NCI-H748 treated with DMSO at 0.1 percent for 48 hours (cell line): Measurements from ENCODE around the gene RNASE7.

Experiments used
- DNase-seq: peaks from one replicate; lab custom pipeline; 2025; lab: John Stamatoyannopoulos, UW

RNASE7 gene

DNA sequence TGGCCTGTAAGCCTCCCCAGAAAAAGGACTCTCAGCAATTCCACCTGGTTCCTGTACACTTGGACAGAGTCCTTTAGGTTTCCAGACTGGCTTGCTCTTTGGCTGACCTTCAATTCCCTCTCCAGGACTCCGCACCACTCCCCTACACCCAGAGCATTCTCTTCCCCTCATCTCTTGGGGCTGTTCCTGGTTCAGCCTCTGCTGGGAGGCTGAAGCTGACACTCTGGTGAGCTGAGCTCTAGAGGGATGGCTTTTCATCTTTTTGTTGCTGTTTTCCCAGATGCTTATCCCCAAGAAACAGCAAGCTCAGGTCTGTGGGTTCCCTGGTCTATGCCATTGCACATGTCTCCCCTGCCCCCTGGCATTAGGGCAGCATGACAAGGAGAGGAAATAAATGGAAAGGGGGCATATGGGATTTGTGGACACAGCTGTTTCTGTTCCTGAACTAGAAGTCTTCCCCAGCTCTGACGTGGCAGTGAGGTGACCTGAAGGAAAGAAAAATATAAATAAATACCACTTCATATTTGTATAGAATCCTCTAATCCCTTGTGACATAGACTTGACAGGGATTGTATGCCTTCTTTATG is 1.3 kb downstream of the RNASE7 start:
- DNase-seq = no peak

DNA sequence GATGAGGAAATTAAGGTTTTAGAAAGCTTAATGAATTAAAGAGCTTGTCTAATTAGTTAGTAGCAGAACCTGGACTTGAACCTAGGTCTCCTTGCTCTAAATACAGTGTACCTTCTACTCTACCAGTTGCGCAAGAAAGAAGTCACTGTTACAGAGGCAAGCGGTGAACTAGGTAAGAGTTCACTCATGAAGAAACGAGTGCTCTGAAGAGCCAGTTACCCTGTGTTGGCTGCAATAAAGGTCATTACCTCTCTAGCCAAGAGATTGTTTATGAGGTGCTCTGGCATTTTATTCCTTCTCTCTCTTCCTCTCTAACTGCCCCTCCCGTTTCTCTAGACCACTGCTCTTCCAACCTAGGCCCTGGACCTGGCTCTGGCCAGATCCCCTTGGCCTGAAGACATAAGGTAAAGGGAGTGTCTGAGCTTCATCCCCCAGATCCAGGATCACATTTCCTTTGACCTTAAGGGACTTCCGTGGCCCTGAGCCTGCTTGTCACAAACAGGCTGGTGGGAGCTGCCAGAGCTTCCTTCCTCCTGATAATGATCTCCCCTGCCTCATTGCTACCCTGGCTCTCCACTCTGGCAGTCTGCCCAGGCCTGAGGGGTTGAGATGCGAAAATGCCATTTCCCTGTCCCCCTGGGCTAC is 1.9 kb downstream of the RNASE7 start:
- no peak for DNase-seq

- no peak for DNase-seq
Measured at GRCh38 chr14:21047378-21047781, 5.2 kb downstream of the RNASE7 start.

GRCh38 chr14:21048638-21049037 is 6.5 kb downstream of the RNASE7 start:
- no peak for DNase-seq

- no peak for DNase-seq
Measured at GRCh38 chr14:21049271-21049673, 7.1 kb downstream of the RNASE7 start.

DNA sequence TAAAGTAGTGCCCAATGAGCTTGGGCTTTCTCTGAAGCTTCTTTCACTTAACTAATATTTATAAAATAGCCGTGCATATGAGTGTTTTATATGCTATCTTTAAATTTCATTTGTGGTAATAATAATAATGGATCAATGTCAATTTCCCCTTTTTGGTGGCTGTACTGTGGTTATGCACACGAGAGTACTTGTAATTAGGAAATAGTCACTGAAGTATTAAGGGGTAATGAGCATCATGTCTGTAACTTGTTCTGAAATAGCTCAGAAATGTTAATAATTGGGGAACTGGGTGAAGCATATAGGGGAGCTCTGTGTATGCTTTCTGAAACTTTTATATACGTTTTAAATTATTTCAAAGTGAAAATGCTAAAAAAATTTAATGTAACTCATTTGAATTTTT is 8.4 kb downstream of the RNASE7 start:
- no peak for DNase-seq

DNA sequence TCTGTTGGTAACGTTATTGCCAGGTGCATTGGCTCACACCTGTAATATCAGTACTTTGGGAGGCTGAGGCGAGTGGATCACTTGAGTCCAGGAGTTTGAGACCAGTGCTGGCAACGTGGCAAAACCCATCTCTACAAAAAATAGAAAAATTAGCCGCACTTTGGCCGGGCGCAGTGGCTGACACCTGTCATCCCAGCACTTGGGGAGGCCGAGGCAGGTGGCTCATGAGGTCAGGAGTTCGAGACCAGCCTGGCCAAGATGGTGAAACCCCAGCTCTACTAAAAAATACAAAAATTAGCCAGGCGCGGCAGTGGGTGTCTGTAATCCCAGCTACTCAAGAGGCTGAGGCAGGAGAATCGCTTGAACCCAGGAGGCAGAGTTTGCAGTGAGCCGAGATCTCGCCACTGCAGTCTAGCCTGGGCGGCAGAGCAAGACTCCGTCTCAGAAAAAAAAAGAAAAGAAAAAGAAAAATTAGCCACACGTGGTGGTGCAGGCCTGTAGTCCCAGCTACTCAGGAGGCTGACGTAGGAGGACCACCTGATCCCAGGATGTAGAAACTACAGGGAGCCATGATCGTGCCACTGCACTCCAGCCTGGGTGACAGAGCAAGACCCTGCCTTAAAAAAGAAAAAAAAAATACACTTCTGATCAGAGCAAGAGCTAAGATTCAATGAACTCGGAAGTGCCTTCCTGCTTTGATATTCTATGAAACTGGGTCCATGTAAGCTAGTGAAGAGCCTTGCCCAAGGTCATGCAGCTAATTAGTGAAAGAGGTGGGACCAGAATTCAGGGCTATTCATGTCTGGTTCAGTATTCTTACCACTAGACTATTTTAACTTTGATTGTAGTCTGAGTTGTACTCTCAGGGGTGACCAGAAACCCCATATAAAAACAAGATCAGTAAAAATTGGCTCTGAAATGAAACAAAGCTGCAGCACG is 11.3 kb downstream of the RNASE7 start:
- DNase-seq = no peak

DNA sequence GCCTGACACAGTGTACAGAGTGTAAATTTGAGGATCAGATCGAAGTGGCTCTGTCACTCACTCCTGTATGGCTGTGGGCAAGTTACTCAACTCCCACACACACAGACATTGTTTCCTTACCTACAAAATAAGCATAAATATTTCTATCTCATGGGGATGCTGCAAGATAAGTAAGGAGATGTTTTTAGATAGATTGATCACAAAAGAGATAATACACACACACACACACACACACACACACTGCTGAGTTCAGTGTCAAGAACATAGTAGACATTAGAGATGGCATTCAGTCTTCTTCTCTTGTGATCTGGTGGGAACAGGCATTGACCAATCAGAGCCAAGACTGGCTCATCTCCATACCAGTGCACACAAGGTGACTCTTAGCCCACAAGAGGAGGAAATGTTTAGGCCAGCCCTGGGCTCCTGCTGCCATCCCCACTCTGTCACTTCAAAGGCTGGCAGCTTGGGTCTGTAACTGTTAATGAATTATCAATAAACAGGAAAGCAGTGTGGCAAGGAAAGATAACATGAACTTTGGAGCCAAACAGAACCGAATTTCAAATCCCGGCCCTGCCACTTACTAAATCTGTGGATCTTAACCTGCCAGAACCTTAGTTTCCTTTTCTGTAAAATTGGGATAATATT is 12.1 kb downstream of the RNASE7 start:
- no peak for DNase-seq

- DNase-seq = no peak
Measured at GRCh38 chr14:21054768-21055145, 12.6 kb downstream of the RNASE7 start.

DNA sequence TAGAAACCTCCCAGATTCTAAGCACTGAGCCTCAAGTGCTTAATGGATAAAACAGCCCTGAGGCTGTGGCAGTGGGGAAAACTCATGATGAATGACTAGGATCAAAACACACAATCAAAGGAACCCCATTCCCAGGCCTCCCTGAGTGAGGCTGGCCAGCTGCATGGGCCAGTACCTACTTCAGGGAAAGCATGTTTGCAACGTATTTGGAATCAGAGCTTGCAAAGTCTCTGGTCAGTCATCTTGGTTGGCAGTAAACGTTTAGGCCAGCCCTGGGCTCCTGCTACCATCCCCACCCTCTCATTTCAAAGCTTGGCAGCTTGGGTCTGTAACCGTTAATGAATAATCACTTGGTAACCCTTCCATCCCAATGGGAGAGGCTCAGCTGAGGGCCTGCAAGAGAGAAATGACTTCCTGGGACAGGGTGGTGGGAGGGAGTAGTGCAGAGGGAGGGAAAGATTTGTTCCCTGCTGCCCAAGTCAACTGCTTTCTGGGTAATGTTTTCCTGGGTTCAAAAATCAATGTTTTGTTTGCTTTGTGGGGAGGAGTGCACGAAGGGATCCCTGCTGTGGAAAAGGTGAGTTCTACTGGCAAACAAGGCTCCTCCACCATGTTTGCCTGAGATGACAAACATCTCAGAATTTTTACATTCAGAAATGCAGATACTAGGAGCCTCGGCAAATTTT is 13.4 kb downstream of the RNASE7 start:
- DNase-seq = no peak

DNA sequence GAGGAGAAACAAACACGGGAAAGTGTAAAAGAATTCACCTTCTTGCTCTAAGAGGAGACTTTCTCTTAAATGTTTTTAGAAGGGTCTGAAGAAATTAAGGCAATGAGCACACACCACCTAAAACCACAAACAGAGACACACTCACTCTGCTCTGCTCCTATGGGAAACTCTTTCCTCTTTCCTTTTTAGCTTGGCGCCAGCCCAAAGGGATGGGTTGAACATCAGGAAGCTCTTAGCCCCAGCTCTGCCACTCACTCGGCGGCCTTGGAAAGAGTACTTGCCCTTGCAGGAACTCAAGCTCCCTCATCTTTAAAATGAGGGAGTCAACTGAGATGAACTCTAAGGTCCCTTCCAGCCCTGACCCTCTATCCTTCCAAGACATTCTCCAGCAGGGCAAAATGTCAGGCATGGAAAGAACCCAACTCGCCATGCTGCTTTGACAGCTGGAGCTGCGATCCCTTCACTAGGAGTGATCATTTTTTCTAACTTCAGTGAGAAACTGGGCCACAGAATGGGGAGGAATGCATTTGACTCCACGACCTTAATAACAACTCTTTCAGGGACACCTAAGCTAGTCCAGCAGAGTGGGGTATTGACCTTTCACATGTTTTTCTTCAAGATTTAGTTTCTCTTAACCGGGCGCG is 14.5 kb downstream of the RNASE7 start:
- no peak for DNase-seq

DNA sequence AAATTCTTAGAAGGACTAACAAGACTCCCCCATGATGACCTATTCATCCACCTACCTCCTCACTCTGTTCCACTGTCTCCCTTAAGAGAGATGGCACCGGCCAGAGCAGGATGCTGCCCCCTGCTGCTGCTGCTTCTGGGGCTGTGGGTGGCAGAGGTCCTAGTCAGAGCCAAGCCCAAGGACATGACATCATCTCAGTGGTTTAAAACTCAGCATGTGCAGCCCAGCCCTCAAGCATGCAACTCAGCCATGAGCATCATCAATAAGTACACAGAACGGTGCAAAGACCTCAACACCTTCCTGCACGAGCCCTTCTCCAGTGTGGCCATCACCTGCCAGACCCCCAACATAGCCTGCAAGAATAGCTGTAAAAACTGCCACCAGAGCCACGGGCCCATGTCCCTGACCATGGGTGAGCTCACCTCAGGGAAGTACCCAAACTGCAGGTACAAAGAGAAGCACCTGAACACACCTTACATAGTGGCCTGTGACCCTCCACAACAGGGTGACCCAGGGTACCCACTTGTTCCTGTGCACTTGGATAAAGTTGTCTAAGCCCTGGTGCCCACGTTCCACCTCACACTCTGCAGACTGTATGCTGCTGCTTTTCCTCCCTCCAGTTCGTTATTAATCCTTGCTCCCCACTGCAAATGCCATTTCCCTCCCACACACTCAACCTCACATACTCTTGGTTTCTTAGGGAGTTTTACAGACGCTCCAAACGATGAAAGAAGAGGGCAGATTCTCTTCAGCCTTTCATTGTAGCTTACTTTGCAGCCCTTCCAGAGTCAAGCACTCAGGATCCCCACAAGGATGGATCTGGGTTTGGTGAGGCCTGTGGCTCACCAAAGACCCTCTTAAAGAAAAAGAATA is 15.9 kb downstream of the RNASE7 start, which contains the start of gene RNASE8:
Gene RNASE8, plus strand, starts transcription at position 20 of the 873 bp plus-strand sequence. Its CDS starts 71 bp downstream, at position 91.
- DNase-seq = no peak

- DNase-seq = no peak
Measured at GRCh38 chr14:21058903-21059302, 16.7 kb downstream of the RNASE7 start.

- no peak for DNase-seq
Measured at GRCh38 chr14:21059842-21060613, 17.9 kb downstream of the RNASE7 start.

DNA sequence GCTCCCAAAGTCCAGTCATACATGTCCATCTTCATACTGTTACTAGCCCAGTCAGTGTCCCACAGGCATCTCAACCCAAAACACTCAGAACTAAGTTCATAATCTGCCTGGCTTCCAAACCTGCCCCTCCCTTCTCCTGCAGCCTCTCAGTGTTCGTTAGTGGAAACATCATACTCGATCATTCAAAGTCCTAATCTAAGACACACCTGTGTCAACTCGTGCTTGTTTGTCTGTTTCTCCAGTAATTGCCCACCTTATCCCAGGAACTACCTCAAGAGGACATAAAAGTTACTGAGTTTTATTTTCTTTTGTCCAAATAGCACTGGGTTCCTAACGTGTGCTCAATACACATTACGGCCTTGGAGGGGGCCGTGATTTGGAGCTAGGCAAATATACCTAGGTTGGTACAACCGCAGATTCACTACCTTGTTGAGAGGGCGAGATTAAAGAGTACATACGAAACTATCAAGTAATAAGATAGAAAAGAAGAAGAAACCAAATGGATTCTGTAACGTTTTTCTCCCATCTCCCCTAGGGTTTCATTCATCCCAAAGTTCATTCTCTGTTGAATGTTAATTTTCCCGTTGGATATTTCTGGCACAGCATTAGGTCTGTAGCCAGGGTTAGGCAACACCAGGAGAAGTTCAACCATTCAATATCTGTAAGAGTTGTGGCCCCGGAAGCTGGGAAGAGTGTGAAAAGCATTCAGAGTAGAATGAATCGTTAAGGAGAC is 18.6 kb downstream of the RNASE7 start:
- DNase-seq = no peak

- DNase-seq = no peak
Measured at GRCh38 chr14:21061347-21061668, 19.1 kb downstream of the RNASE7 start.

DNA sequence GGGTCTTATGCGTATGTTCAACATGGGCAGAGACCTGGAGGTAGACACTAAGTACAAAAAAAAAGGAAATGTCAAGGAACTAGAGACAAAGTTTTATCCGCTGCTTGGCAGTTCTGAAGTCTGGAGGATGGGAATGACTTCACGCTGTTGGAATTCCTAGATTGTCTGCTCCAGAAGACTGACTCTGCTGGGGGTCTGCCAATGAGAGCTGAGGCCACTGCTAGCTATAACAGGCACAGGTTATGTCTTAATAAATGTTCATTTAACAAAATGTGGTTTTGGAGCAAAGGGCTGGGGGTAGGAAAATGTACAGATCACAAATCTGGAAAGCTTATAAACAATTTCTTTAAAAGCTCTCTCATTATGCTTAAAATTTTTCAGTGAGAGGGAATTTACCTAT is 21.3 kb downstream of the RNASE7 start:
- no peak for DNase-seq

DNA sequence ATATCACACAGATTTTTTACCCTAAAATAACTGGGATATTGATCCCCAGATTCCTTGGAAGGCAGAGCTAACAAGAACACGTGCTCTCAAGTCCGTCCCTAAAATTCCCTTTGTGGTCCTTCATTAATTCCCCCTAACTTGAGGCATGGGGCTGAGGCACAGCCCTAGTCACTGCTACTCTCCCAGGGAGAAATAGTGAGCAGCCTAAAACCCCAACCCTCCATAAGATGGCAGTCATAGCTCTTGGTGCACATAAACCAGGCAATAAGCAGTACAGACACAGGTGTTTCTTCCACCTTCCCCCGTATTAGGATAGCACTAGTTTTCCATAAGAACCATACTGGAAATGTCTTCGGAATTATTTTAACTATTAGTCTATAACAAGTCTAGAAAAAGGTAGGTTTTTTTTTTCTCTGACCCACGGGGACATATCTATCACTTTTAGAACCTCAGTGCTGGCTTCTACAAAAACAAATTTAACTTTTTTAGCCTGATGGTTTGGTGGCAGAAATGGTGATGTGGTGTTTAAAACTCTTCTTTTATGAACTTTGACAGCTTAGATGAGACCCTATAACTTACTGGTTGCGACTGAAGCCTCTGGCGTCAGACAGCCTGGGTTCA is 24.8 kb downstream of the RNASE7 start:
- peak; percentile 11 for DNase-seq
